Parathyroid adenoma (tissue), 2 donors: ENCODE results near the gene MRGPRX4.

Experiments
- H2AFZ ChIP-seq: fragments of 300-600 bp; sonication (generic); one replicate; pipeline ENCODE4 v1.7.0; 2017; ENCODE audit warnings: antibody characterized with exemption, mild to moderate bottlenecking
- H3K27ac ChIP-seq: fragments of 300-600 bp; sonication (generic); one replicate; pipeline ENCODE4 v1.7.0; 2017
- H3K27me3 ChIP-seq: fragments of 300-600 bp; sonication (generic); one replicate; pipeline ENCODE4 v1.7.0; 2017; ENCODE audit warnings: low read length; ENCODE audit not compliant: control insufficient read depth, insufficient read depth
- H3K36me3 ChIP-seq: fragments of 300-600 bp; sonication (generic); one replicate; pipeline ENCODE4 v1.7.0; 2017; ENCODE audit warnings: low read length; ENCODE audit not compliant: control insufficient read depth, insufficient read depth
- H3K4me1 ChIP-seq: fragments of 300-600 bp; sonication (generic); one replicate; pipeline ENCODE4 v1.7.0; 2017; ENCODE audit warnings: control low read depth
- H3K4me2 ChIP-seq: fragments of 300-600 bp; sonication (generic); one replicate; pipeline ENCODE4 v1.7.0; 2017; ENCODE audit warnings: low read length
- H3K4me3 ChIP-seq: fragments of 300-600 bp; sonication (generic); one replicate; pipeline ENCODE4 v1.7.0; 2017; ENCODE audit warnings: low read depth, low read length
- H3K79me2 ChIP-seq: fragments of 300-600 bp; sonication (generic); one replicate; pipeline ENCODE4 v1.7.0; 2017; ENCODE audit warnings: control low read depth
- H3K9ac ChIP-seq: fragments of 300-600 bp; sonication (generic); one replicate; pipeline ENCODE4 v1.7.0; 2017; ENCODE audit warnings: mild to moderate bottlenecking
- H3K9me3 ChIP-seq: fragments of 300-600 bp; sonication (generic); one replicate; pipeline ENCODE4 v1.7.0; 2017; ENCODE audit warnings: low read length; ENCODE audit not compliant: control insufficient read depth
- CTCF ChIP-seq: fragments of 300-600 bp; sonication (generic); IDR thresholded peaks from one replicate; pipeline ENCODE4 v1.7.0; 2017; ENCODE audit warnings: antibody characterized with exemption, mild to moderate bottlenecking
- donor health status: primary hyperparathyroidism.

MRGPRX4 gene

GRCh38 chr11:18204220-18204619 is 31.6 kb downstream of the MRGPRX4 start:
- H3K4me1 ChIP-seq, result no peaks in the 10 kb centered on the region
- TF ChIP-seq CTCF, result no peak
- no peak overlapping the region for H3K4me2 ChIP-seq
- no peaks in the 10 kb centered on the region for H3K27me3 ChIP-seq
- no peak overlapping the region for H2AFZ ChIP-seq
- H3K79me2 ChIP-seq, result no peaks in the 10 kb centered on the region
- no peak overlapping the region for H3K4me3 ChIP-seq
- H3K36me3 ChIP-seq, result no peaks in the 10 kb centered on the region
- H3K9me3 ChIP-seq, result no peaks in the 10 kb centered on the region
- no peak overlapping the region for H3K27ac ChIP-seq
- no peak overlapping the region for H3K9ac ChIP-seq

- Histone ChIP-seq H2AFZ (no peak overlapping the region), H3K36me3 (no peaks in the 10 kb centered on the region), H3K27me3 (no peaks in the 10 kb centered on the region), H3K4me1 (no peaks in the 10 kb centered on the region), H3K79me2 (no peaks in the 10 kb centered on the region), H3K4me2 (no peak overlapping the region), H3K9ac (no peak overlapping the region), H3K9me3 (no peaks in the 10 kb centered on the region), H3K4me3 (no peak overlapping the region), H3K27ac (no peak overlapping the region)
- TF ChIP-seq CTCF, result no peak
These were observed 32.1 kb downstream of the MRGPRX4 start for GRCh38 chr11:18204771-18205170.

GRCh38 chr11:18209058-18209457 is 36.4 kb downstream of the MRGPRX4 start:
- no peak overlapping the region for H2AFZ ChIP-seq
- no peak overlapping the region for H3K27ac ChIP-seq
- no peak overlapping the region for H3K4me3 ChIP-seq
- no peak overlapping the region for H3K4me2 ChIP-seq
- TF ChIP-seq CTCF, result no peak
- no peaks in the 10 kb centered on the region for H3K27me3 ChIP-seq
- no peaks in the 10 kb centered on the region for H3K79me2 ChIP-seq
- H3K9me3 ChIP-seq, result no peaks in the 10 kb centered on the region
- H3K4me1 ChIP-seq, result no peaks in the 10 kb centered on the region
- no peaks in the 10 kb centered on the region for H3K36me3 ChIP-seq
- H3K9ac ChIP-seq, result no peak overlapping the region

GRCh38 chr11:18221274-18221876 is 48.7 kb downstream of the MRGPRX4 start:
- H3K9me3 ChIP-seq, result no peaks in the 10 kb centered on the region
- H3K4me1 ChIP-seq, result no peaks in the 10 kb centered on the region
- no peaks in the 10 kb centered on the region for H3K79me2 ChIP-seq
- no peak overlapping the region for H3K9ac ChIP-seq
- no peak overlapping the region for H3K4me2 ChIP-seq
- H2AFZ ChIP-seq, result no peak overlapping the region
- no peak for TF ChIP-seq CTCF
- no peaks in the 10 kb centered on the region for H3K36me3 ChIP-seq
- H3K27ac ChIP-seq, result no peak overlapping the region
- no peaks in the 10 kb centered on the region for H3K27me3 ChIP-seq
- H3K4me3 ChIP-seq, result no peak overlapping the region

- H3K4me1 ChIP-seq, result no peaks in the 10 kb centered on the region
- H3K4me3 ChIP-seq, result no peak overlapping the region
- H3K79me2 ChIP-seq, result no peaks in the 10 kb centered on the region
- H3K9me3 ChIP-seq, result no peaks in the 10 kb centered on the region
- H3K4me2 ChIP-seq, result no peak overlapping the region
- no peak overlapping the region for H3K27ac ChIP-seq
- H3K36me3 ChIP-seq, result no peaks in the 10 kb centered on the region
- H2AFZ ChIP-seq, result no peak overlapping the region
- no peaks in the 10 kb centered on the region for H3K27me3 ChIP-seq
- no peak for TF ChIP-seq CTCF
- no peak overlapping the region for H3K9ac ChIP-seq
These were observed 50.3 kb downstream of the MRGPRX4 start for GRCh38 chr11:18222814-18223421.
